Epidermal melanocyte (primary cell): Measurements from ENCODE around the gene ALG9.
"Not testable (repeated sequence)": the region's sequence is repeated elsewhere in the genome, so short reads cannot be mapped to it uniquely, and the experiment has no call there.

Experiments used
- DNase-seq: peaks from one replicate; pipeline ENCODE4 v3.0.0; 2011; ENCODE audit warnings: low spot score; ENCODE audit not compliant: insufficient read length

The ALG9 gene

GRCh38 chr11:111885053-111885452, 13.7 kb upstream of the ALG9 start:
- DNase-seq = not testable (repeated sequence)

- no peak for DNase-seq
These were observed 10.8 kb upstream of the ALG9 start for GRCh38 chr11:111882202-111882601.

GRCh38 chr11:111879637-111879960, 8.2 kb upstream of the ALG9 start:
- no peak for DNase-seq

GRCh38 chr11:111878849-111879636, 7.7 kb upstream of the ALG9 start, which contains the start of the genes CFAP68 and FDXACB1:
Gene CFAP68 (plus strand): TSS chr11:111879541. CDS start chr11:111879561, 20 bp downstream.
Gene FDXACB1 (minus strand): TSS chr11:111879165. CDS start chr11:111879132, 33 bp downstream.
- DNase-seq = peak; percentile 92

GRCh38 chr11:111878385-111878848, 7.0 kb upstream of the ALG9 start:
- no peak for DNase-seq

- DNase-seq = no peak
These were observed 346 bp upstream of the ALG9 start for GRCh38 chr11:111871693-111872161.

GRCh38 chr11:111870522-111870885, 877 bp downstream of the ALG9 start:
- no peak for DNase-seq

GRCh38 chr11:111870113-111870512, 1.3 kb downstream of the ALG9 start:
- DNase-seq = no peak

GRCh38 chr11:111860257-111860656, 11.1 kb downstream of the ALG9 start:
- DNase-seq = no peak

GRCh38 chr11:111855506-111855905, 15.9 kb downstream of the ALG9 start:
- no peak for DNase-seq

GRCh38 chr11:111852103-111852502, 19.3 kb downstream of the ALG9 start:
- DNase-seq = no peak

- DNase-seq = no peak
These were observed 19.7 kb downstream of the ALG9 start for GRCh38 chr11:111851636-111852035.

GRCh38 chr11:111851067-111851466, 20.3 kb downstream of the ALG9 start:
- DNase-seq = no peak

GRCh38 chr11:111849631-111850030, 21.8 kb downstream of the ALG9 start:
- DNase-seq = no peak

GRCh38 chr11:111846636-111847035, 24.7 kb downstream of the ALG9 start:
- DNase-seq = no peak

GRCh38 chr11:111846063-111846462, 25.3 kb downstream of the ALG9 start:
- DNase-seq = no peak

GRCh38 chr11:111845276-111846028, 25.9 kb downstream of the ALG9 start:
- DNase-seq = no peak

GRCh38 chr11:111843661-111844060, 27.7 kb downstream of the ALG9 start:
- no peak for DNase-seq

GRCh38 chr11:111841370-111842053, 29.9 kb downstream of the ALG9 start:
- peak; percentile 73 for DNase-seq

GRCh38 chr11:111840143-111840542, 31.2 kb downstream of the ALG9 start:
- no peak for DNase-seq

- no peak for DNase-seq
These were observed 33.3 kb downstream of the ALG9 start for GRCh38 chr11:111838054-111838453.

- DNase-seq = no peak
These were observed 34.0 kb downstream of the ALG9 start for GRCh38 chr11:111837366-111837891.
